KOPT-K1 (cell line): ENCODE measurements around the gene KCNIP3.
"Not testable (repeated sequence)": the region's sequence is repeated elsewhere in the genome, so short reads cannot be mapped to it uniquely, and the experiment has no call there.

Experiments used
- H3K27ac ChIP-seq: fragments of 200-600 bp; sonication (generic); 2 replicates; pipeline ENCODE4 v1.5.1; 2016; ENCODE audit warnings: antibody characterized with exemption, mild to moderate bottlenecking, low read depth, low read length; ENCODE audit not compliant: poor library complexity, severe bottlenecking
- H3K36me3 ChIP-seq: fragments of 200-600 bp; sonication (generic); 2 replicates; pipeline ENCODE4 v1.5.1; 2017; ENCODE audit warnings: antibody characterized with exemption, mild to moderate bottlenecking, low read length, moderate library complexity; ENCODE audit not compliant: insufficient read depth
- H3K9me3 ChIP-seq: fragments of 200-600 bp; sonication (generic); 2 replicates; pipeline ENCODE4 v1.5.1; 2017; ENCODE audit warnings: antibody characterized with exemption, low read length, mild to moderate bottlenecking; ENCODE audit not compliant: insufficient read depth, poor library complexity, severe bottlenecking

KCNIP3 gene

DNA sequence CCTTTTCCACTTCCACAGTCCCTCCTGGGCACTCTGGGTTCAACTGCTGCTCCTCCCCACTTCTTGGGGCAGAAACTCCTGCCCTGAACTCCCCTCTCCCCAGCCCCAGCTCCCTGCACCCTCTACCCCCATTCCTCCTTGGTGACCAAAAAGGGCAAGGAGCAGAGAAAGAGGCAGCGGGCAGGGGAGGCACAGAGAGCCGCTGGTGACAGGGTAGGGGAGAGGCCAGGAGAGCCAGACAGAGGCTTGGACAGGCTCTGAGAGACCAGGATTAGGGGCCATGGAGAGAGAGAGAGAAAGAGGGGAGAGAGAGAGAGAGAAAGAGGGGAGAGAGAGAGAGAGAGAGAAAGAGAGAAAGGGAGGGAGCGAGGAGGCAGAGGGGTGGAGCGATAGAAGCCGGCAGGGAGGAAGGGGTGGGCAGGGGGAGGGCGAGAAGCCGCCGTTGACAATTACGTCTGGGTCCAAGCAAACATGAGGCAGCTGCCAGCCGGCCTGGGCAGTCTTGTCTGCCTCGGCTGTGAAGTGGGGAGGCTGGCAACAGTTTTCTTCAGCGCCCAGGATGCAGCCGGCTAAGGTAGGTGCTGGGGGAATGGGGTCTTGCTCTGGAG is at the start of gene KCNIP3:
Gene KCNIP3 (plus strand): TSS at position 468 of the 608 bp plus-strand sequence. CDS start 92 bp downstream, at position 560.
- H3K27ac ChIP-seq: no peak within 1 kb of the TSS
- no peaks in the 10 kb centered on the region for H3K36me3 ChIP-seq
- peaks cover 6% of the 10 kb centered on the region for H3K9me3 ChIP-seq

DNA sequence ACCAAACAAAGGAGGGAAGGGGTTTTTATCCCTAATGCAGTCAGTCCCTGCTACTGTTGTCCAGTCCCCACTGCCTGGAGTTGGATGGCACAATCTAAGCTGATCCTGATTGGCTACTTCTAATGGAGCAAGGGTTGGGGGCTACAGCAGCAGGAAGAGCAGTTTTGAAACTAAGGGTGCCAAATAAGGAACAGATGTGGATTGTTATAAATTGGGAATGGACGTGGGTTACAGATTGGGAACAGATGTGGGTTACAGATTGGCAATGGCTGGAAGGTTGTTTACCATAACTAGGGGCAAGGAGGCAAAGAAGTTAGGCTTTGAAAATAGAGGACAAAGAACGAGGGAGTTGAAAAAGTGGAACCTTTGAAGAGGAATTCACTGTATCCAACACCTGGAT is 38.9 kb upstream of the KCNIP3 start:
- Histone ChIP-seq H3K9me3 (peaks cover 14% of the 10 kb centered on the region), H3K36me3 (no peaks in the 10 kb centered on the region)

DNA sequence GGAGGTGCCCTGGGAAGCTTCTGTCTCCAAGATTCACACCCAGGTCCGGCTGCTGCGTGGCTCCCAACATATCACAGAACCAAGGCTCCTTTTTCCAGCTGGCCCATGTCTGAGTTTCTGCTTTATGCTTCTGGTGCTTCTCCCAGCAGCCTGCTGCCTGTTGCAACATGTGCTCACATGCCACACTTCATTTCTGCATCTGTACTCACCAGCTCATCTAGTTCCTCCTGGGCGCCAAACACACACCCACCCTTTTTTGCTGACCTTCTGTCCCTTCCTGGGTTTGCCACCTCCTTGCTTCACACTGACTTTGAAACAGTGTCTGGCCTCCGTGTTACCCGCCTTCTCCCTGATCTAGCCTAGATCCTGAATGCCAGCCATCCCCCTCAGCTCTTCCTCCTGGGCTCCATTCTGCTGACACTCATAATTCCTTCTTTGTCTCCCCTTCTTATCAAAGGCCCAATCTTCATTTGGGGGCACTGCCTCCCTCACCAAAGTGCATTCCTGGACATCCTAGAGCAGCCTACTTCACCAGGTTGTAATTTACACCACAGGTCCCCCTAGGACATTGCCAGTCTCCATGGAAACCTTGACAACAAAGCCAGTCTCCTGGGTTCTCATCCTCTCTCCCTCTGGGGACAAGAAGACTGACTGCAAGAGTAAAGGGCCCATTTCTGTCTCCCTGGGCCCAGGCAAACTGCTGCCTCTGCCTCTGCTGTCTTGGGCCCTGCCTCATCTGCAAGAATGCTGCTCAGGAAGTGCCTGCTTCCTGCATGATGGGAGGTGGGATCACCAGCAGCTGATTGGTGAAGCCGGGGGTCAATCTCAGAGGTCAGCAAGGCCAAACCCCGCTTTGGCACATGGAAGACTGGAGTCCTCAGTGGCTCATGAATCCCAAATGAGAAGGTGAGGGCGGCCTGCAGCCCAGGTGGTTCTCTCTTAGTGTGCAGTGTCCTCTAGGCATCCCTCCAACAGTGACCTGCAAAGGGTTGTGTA is 36.8 kb upstream of the KCNIP3 start:
- H3K27ac ChIP-seq: no peak overlapping the region
- no peaks in the 10 kb centered on the region for H3K36me3 ChIP-seq
- H3K9me3 ChIP-seq: peaks cover 14% of the 10 kb centered on the region

More for the DNA sequence above, 38.9 kb upstream of the KCNIP3 start:
- no peak overlapping the region for H3K27ac ChIP-seq

DNA sequence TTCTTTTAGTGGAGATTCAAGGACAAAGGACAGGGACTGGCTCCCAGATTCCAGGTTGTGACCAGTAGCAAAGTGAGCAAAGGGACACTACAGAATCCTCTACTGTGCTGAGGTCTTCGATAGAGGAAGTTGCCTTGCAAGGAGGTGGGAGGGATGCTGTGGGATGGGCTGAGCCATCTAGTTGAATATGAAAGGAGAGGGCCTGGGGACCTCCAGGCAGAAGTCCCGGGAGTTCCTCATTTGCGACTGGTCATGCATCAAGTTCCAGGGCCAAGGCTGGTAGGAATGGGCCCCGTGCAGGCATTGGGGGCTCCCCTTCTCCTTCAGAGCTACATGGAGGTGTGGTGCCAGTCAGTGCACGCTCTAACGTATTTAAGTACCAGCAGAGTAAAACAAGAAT is 35.5 kb upstream of the KCNIP3 start:
- Histone ChIP-seq H3K27ac (no peak overlapping the region), H3K36me3 (no peaks in the 10 kb centered on the region), H3K9me3 (peaks cover 14% of the 10 kb centered on the region)

DNA sequence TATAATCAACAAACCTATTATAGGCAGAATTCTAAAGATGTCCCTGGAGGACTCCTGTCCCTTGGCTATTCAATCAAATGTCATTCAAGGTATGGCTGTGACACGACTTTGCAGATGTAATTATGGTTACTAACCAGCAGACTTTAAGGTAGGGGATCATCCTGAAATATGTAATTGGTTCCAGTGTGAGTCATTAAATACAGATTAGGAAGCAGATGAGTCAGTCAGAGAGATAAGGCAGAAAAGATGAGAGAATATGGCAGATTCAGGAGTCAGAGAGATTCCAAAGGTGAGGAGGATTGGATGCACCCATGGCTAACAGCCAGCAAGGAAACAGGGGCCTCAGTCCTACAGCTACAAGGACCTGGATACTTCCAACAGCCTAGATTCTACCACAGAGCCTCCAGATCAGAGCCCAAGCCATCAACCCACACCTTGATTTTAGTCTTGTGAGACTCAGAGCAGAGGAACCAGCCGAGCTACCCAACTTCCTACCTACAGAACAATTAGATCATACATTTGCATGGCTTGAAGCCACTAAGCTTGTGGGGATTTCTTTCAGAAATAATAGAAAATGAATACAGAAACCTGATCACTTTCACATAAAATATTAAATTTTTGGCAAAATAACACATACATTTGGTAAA is 34.1 kb upstream of the KCNIP3 start:
- peaks cover 8% of the 10 kb centered on the region for H3K9me3 ChIP-seq
- no peak overlapping the region for H3K27ac ChIP-seq
- H3K36me3 ChIP-seq: no peaks in the 10 kb centered on the region

DNA sequence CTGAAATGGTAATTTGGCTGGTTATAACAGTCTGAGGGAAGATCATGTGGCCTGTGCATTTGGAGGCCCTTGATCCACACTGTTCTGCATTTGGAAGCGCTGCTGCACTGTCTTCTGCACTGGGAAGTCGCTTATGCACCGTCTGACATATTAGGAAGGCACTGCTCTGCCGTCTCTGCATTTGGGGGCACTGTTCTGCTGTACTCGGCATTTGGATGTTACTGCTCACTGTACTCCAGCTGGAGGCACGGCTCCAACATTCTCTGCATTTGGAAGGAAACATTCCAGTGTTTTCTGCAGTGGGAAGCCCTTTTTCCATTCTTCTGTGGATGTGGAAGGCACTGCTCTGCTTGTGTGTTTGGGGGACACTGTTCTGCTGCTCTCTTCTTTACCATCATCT is 32.5 kb upstream of the KCNIP3 start:
- no peaks in the 10 kb centered on the region for H3K9me3 ChIP-seq
- H3K27ac ChIP-seq: no peak overlapping the region

DNA sequence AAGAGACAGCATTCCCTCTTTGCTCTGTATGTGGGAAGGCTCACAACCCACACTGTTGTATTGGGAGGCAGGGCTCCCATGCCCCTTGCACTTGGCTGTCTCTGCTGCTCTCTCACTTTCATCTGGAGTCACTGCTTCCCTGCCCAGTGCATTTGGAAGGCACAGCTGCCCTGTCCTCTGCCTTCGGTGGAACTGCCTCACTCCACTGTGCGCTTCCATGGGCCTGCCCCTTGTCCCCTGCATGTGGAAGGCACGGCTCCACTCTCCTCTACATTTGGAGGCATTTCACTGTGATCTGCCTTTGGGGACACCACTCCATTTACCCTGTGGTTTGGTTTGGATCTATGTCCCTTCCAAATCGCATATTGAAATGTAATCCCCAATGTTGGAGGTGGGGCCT is 32.0 kb upstream of the KCNIP3 start:
- Histone ChIP-seq H3K27ac (no peak overlapping the region), H3K9me3 (no peaks in the 10 kb centered on the region), H3K36me3 (no peaks in the 10 kb centered on the region)

More for the DNA sequence above, 32.5 kb upstream of the KCNIP3 start:
- H3K36me3 ChIP-seq: no peaks in the 10 kb centered on the region

DNA sequence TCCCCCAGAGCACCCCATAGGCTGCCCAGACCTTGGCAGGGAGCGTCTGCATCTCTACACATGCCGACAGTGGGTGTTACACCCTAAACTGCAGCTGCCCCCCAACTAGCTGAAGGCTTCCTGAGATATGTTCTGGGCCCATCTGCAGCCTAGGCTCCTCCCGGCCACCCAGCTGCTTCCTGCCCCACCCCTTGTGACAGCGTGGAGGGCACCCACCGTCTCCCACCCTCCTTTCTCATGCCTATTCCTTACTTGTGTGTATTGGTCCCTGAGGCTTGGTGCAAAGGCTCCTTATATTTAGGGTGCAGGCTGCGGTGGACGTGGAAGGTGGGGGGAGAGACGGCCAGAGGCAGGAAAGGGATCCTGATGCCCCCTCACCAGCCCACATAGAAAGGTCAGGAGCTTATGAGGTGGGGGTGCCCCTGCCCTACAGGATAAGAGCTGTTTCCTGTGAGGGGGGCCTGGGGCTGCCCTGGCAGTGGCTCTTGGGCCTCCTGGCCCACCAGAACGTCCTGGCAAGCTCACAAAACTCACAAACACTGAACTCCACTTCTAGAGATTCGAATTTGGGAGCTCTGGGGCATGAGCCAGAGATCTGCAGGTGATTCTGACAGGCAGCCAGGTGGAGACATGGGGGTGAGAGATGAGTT is 30.2 kb upstream of the KCNIP3 start:
- no peaks in the 10 kb centered on the region for H3K9me3 ChIP-seq
- H3K36me3 ChIP-seq: no peaks in the 10 kb centered on the region
- H3K27ac ChIP-seq: no peak overlapping the region

DNA sequence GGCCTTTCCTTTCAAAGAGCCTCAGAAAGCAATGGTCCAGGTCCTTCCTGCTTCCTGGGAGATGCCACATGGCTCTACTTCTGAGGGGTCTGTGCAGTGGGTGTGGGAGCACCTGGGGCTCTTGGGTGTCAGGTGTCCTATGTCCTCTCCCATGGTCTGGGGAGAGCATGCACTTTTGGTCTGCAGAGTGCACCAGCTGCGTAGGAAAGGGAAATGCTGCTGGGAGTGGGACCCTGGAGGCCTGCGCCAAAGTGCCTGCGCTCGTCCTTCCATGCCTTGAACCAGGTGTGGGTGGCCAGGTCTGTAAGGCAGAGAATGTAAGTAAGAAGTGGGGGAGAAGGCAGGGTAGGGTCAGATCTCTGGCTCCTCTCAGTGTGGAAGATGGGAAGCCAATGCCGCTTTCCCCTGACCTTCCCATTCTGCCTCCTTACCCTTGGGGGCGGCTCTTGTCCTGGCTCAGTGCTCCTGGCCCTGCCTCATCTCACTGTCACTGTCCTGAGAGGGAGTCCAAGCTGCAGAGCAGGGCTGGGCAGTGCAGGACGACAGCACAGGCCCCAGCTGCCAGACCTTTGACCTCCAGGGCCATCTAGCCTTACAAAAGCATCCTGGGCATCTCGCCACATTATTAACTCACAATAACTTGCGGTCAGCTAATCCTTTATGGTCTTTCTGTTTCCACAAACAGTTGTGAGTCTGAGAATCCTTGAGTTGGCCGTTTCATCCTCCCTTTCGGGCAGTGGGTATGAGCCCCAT is 29.5 kb upstream of the KCNIP3 start:
- Histone ChIP-seq H3K9me3 (no peaks in the 10 kb centered on the region), H3K27ac (no peak overlapping the region), H3K36me3 (no peaks in the 10 kb centered on the region)

DNA sequence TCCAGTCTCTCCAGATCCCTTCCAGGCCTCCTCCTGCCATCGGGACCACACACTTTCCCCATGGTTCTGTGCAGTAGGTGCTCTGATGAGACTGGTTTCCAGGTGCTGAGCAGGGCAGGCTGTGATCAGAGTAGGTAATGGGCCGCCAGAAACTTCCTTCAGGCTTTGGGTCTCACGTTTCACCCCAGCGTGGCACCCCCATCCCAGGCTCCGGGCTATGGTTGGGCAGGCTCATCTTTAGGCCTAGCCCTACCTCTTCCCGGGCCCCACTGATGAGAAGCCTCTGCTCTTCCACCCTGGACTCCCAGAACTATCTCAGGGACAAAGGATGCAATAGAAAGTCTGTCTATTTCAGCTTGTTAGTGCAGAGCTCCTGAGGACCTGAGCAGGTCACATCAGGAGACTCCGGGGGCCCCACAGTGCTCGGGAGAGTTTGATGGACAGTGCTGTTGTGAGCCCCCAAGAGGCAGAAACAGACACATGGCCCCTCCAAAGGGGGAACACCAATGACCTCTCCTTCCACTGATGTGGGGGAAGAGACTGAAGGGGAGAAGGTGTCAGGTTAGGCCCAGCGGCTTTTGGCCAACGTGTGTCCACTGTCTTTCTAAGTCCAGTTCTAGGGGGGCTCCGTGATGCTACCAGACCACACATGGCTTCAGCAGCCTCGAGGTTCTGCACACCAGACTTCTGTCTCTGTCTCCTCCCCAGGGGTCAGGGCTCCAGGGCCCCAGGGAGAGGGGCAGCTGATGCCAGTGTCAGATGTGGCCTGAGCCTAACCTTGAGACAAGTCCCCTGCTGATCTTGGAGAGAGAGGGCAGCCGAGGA is 28.7 kb upstream of the KCNIP3 start:
- Histone ChIP-seq H3K9me3 (no peaks in the 10 kb centered on the region), H3K27ac (no peak overlapping the region), H3K36me3 (no peaks in the 10 kb centered on the region)

DNA sequence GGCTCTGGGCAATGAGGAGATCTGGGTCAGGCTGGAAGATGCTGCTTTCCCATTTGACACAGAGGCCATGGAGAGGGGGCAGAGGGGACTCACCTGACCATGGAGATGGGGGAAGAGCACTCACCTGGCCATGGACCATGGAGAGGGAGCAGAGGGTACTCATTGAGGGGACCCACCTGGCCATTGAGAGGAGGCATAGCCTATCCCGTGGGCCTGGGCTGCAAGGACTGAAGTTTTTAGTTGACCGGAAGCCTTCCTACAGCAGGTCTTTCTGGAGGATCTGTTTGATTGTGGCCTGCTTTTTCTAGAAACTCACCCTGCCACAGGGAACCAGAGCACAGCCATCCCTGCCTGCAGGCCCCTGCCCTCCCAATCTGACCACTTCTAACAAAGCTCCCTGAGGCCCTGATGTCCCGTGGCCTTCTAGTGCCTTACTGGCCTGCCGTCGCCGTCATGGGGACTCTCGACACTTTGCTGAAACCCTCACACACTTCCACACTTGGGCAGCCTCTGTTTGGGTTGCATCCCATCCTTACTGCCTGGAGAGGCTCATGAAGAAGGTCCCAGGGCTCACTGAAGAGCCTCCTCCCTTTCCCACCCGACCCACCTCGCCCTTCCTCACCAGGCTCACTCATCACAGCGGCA is 28.0 kb upstream of the KCNIP3 start:
- no peaks in the 10 kb centered on the region for H3K9me3 ChIP-seq
- H3K27ac ChIP-seq: no peak overlapping the region
- no peaks in the 10 kb centered on the region for H3K36me3 ChIP-seq

DNA sequence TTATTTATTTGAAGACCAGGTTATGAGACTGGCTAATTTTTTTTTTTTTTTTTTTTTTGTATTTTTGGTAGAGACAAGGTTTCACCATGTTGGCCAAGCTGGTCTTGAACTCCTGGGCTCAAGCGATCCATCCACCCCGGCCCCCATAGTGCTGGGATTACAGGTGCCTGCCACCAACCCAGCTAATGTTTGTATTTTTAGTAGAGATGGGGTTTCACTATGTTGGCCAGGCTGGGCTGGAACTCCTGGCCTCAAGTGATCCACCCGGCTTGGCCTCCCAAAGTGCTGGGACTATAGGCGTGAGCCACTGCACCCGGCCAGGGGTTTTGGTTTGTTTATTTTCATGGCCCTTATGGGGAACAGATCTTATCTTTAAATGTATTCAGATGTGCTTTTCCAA is 27.4 kb upstream of the KCNIP3 start:
- H3K9me3 ChIP-seq, H3K27ac ChIP-seq, H3K36me3 ChIP-seq: not testable (repeated sequence)

DNA sequence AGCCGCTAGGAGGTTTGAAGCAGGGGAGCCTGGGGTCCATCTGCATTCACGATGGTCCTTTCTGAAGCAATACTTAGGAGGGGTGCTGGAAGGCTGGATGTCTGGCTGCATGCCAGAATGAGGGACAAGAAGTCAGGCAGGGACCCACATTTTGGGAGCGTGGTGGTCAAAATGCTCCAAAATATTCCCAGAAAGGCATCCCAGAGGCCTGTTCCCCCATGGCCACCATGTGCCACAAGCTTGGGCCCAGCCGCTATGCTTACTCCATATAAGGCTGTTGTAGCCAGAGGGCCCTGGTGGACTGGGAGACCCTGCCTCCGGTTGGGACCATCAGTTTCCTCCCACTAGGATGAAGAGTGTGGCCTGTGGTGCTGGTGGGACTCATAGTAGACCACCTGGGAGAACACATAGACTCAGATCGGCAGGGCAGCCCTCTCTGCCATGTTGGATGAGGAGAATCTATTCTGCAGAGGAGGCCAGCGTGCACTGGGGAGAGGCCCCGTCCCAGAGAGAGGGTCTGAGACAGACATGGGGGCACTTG is 26.5 kb upstream of the KCNIP3 start:
- H3K9me3 ChIP-seq: no peaks in the 10 kb centered on the region
- no peak overlapping the region for H3K27ac ChIP-seq
- no peaks in the 10 kb centered on the region for H3K36me3 ChIP-seq
